ENCODE data around the gene SLC39A12. TPM values are rescaled to one million over a fixed set of nuclear protein-coding genes. Genes with fewer than 3 reads are reported as not detected.
"Not testable (repeated sequence)": the region's sequence is repeated elsewhere in the genome, so short reads cannot be mapped to it uniquely, and the experiment has no call there.

The SLC39A12 gene
- total RNA-seq, 2 donors from 2014 or later = 0.14 TPM; not detected in 1

- no peaks in the 10 kb centered on the region for H3K27me3 ChIP-seq (replicated peaks; ENCODE audit: insufficient read depth)
- TF ChIP-seq, protein P1, sequence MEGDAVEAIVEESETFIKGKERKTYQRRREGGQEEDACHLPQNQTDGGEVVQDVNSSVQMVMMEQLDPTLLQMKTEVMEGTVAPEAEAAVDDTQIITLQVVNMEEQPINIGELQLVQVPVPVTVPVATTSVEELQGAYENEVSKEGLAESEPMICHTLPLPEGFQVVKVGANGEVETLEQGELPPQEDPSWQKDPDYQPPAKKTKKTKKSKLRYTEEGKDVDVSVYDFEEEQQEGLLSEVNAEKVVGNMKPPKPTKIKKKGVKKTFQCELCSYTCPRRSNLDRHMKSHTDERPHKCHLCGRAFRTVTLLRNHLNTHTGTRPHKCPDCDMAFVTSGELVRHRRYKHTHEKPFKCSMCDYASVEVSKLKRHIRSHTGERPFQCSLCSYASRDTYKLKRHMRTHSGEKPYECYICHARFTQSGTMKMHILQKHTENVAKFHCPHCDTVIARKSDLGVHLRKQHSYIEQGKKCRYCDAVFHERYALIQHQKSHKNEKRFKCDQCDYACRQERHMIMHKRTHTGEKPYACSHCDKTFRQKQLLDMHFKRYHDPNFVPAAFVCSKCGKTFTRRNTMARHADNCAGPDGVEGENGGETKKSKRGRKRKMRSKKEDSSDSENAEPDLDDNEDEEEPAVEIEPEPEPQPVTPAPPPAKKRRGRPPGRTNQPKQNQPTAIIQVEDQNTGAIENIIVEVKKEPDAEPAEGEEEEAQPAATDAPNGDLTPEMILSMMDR (IDR thresholded peaks at IDR 0.05) = no peak
- ATAC-seq (ENCODE audit: insufficient number of reproducible peaks, low FRiP score, low read depth) (no peak), DNase-seq (ENCODE audit: low spot score) (no peak)
- H3K4me1 ChIP-seq (ENCODE audit: control insufficient read depth in 1 of 2, low read depth in 2 of 2) = no peaks in the 10 kb centered on the region
- no peaks in the 10 kb centered on the region for H3K36me3 ChIP-seq
- H3K9me3 ChIP-seq = no peaks in the 10 kb centered on the region
- H3K4me3 ChIP-seq = no peak overlapping the region
- H3K27ac ChIP-seq = no peak overlapping the region
These were observed 992 bp upstream of the SLC39A12 start for GRCh38 chr10:17950726-17951125.

DNA sequence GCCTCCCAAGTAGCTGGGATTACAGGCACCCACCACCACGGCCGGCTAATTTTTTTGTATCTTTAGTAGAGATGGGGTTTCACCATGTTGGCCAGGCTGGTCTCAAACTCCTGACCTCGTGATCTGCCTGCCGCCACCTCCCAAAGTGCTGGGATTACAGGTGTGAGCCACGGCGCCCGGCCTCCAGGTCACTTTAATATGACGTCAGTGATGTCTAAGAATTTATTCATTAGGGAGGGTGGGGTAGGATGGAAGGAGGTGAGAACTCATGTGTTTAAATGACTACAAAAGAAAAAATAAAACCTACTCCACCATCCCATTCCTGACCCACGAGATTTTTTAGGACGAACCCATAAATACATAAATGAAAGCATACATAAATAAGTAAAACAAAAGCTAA, 2.7 kb downstream of the SLC39A12 start:
- not testable (repeated sequence) for H3K9me3 ChIP-seq; DNase-seq (ENCODE audit: low spot score); H3K27me3 ChIP-seq (replicated peaks; ENCODE audit: insufficient read depth); H3K4me1 ChIP-seq (ENCODE audit: control insufficient read depth in 1 of 2, low read depth in 2 of 2); H3K27ac ChIP-seq; H3K36me3 ChIP-seq; ATAC-seq (ENCODE audit: insufficient number of reproducible peaks, low FRiP score, low read depth); H3K4me3 ChIP-seq

DNA sequence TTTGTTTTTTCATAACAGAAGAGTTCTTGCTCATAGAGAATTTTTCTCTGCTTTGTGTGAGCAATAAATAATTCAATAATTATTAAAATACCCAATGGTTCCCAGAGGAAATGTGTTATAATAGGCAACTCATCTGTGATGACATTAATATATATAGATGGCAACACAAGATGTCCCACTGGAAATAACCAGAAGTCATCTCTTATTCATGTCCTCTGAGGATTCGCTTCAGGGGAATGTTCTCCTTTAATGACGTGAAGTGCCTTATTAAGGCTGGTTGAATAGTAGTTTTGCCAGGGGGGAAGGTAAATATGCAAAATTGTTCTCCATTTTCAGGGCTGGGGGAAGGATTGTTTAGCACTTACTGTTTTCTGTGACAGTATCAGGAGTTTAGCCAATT, 3.1 kb downstream of the SLC39A12 start:
- no peak overlapping the region for H3K27ac ChIP-seq
- DNase-seq (ENCODE audit: low spot score) (no peak), ATAC-seq (ENCODE audit: insufficient number of reproducible peaks, low FRiP score, low read depth) (no peak)
- no peak overlapping the region for H3K4me3 ChIP-seq
- no peaks in the 10 kb centered on the region for H3K36me3 ChIP-seq
- no peaks in the 10 kb centered on the region for H3K9me3 ChIP-seq
- H3K4me1 ChIP-seq (ENCODE audit: control insufficient read depth in 1 of 2, low read depth in 2 of 2) = no peaks in the 10 kb centered on the region
- H3K27me3 ChIP-seq (replicated peaks; ENCODE audit: insufficient read depth) = no peaks in the 10 kb centered on the region
- TF ChIP-seq, protein P1 (IDR thresholded peaks at IDR 0.05) = no peak

GRCh38 chr10:17958049-17958448, 6.3 kb downstream of the SLC39A12 start:
- DNase-seq (ENCODE audit: low spot score) (no peak), ATAC-seq (ENCODE audit: insufficient number of reproducible peaks, low FRiP score, low read depth) (no peak)
- TF ChIP-seq, protein P1 (IDR thresholded peaks at IDR 0.05) = no peak
- no peaks in the 10 kb centered on the region for H3K27me3 ChIP-seq (replicated peaks; ENCODE audit: insufficient read depth)
- no peaks in the 10 kb centered on the region for H3K9me3 ChIP-seq
- no peaks in the 10 kb centered on the region for H3K4me1 ChIP-seq (ENCODE audit: control insufficient read depth in 1 of 2, low read depth in 2 of 2)
- no peak overlapping the region for H3K27ac ChIP-seq
- H3K4me3 ChIP-seq = no peak overlapping the region
- H3K36me3 ChIP-seq = no peaks in the 10 kb centered on the region

- Histone ChIP-seq H3K27me3 (replicated peaks; ENCODE audit: insufficient read depth) (no peaks in the 10 kb centered on the region), H3K36me3 (no peaks in the 10 kb centered on the region), H3K9me3 (no peaks in the 10 kb centered on the region), H3K27ac (no peak overlapping the region), H3K4me3 (no peak overlapping the region), H3K4me1 (ENCODE audit: control insufficient read depth in 1 of 2, low read depth in 2 of 2) (no peaks in the 10 kb centered on the region)
- TF ChIP-seq, protein P1 (IDR thresholded peaks at IDR 0.05) = no peak
- ATAC-seq (ENCODE audit: insufficient number of reproducible peaks, low FRiP score, low read depth) = no peak
- no peak for DNase-seq (ENCODE audit: low spot score)
These were observed 8.2 kb downstream of the SLC39A12 start for GRCh38 chr10:17959870-17960269.
